HG03060 (cell line): ENCODE results near the gene EVC2.
"Not testable (repeated sequence)": the region's sequence is repeated elsewhere in the genome, so short reads cannot be mapped to it uniquely, and the experiment has no call there.

Source experiments
- ATAC-seq: cut with Tn5 transposase; IDR thresholded peaks from one replicate; pipeline ENCODE4 v1.9.1; 2021; ENCODE audit warnings: low read depth, moderate number of reproducible peaks; ENCODE audit not compliant: unreplicated experiment

The EVC2 gene

DNA sequence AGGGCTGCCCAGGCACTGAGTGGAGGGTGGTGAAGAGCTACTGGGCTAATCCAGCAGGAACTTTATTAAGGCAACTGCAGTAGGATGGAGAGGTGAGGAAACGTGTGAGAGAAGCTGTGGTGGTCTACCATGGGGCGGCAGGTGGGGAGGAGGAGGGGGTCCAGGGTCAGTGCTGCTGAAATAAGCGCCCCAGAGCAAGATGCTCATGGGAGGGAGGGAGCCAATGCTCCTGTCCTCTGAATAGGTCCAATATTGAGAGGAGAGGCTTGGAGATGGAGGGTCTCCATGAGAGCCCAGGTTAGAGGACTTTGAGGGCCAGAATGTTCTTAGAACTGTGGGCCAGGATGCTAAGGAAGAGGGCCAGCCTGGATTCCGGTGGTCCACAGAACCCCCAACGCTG is 37.9 kb upstream of the EVC2 start:
- no peak for ATAC-seq

DNA sequence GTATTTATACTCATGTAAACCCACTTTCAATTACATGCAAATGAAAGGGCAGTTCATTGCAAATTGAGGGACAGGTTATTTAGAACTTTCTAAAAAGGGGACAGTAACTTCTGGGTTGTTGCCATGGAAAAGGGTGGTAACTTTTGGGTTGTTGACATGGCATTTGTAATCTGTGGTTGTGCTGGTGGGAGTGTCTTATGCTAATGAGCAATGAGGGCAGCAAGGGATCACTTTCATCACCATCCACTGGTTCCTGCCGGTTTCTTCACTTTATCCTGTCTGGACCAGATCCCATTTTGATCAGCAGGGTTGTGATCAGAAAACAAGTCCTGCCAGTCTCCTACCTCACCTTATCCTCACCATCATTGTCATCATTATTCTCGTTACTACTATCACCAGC is 34.6 kb upstream of the EVC2 start:
- ATAC-seq = no peak

DNA sequence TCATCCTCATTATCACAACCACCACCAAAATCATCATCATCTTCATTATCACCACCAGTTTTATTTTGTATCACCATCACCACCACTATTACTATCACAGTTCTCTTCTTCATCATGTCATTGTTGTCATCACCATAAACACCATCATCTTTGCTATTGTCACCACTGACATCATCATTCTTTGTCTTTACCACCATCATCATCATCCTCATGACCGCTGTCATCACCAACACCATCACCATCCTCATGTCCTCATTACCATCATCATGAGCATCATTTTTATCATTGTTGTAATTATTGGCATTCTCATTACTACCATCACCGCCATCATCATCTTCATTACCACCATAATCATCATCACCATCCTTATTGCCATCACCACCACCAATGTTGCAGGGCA is 34.0 kb upstream of the EVC2 start:
- ATAC-seq = no peak

DNA sequence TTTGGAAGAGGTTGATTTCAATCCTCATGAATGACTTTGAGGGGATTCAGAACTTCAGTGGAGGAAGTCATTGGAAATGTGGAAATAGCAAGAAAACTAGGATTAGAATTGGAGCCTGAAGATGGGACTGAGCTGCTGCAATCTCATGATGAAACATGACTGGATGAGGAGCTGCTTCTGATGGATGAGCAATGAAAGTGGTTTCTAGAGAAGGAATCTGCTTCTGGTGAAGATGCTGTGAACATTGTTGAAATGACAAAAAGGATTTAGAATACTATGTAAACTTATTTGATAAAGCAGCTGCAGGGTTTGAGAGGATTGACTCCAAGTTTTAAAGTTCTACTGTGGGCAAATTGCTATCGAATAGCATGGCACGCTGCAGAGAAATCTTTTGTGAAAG is 29.7 kb upstream of the EVC2 start:
- ATAC-seq = no peak

DNA sequence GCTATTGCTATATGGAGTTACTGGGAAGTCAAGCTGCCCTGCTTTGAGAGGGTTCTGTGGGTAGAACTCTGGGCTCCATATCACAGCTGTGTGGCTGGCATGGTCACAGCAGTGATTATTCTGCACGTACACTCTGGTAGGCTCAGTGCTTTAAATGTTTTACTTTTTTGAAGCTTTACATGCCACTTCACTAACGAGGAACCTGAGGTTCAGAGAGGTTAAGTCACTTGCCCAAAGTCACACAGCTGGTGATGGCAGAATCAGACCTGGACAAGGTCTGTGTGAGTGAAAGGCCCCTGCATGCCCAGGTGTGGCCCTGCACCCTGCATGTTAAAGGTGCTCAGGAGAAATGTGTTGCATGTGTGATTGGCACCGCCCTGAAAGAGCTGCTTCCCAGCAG is 27.1 kb upstream of the EVC2 start:
- no peak for ATAC-seq

DNA sequence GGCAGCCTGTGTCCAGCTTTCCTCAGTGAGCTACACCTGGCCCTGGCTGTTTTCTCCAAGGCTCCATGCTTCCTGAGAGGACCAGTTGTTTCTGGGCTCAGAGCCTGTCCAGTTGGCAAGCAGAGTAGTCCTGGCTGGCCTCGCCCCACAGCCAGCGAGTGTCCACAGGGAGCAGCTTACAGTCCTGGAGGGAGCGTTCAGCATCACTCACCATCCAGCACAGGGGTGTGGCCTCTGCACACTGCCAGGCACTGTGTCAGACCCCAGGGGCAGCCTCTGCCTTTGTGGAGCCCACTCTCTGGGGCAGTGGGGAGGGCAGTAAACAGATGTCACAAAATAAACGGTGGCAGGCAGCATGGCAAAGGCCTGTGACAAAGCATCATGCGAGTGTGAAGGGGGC is 26.5 kb upstream of the EVC2 start:
- ATAC-seq = no peak

DNA sequence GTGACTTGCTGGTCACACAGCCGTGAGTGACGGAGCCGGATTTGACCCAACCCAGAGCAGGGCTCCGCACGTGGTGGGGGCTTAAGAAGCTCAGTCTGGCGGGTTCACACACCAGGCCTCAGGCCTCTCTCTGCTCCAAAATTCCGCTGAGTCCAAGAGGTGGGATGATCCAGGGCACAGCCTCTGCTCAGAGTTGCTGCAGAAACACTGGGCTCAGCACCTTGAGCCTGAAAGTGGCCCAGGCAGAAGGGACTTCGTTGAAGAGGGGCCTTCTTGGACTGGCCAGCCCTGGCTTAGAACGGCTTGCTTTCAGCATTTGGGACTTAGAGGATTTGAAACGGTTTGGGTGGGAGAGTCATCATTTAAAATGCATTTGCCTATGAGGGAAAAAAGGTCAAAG is 23.8 kb upstream of the EVC2 start:
- no peak for ATAC-seq

DNA sequence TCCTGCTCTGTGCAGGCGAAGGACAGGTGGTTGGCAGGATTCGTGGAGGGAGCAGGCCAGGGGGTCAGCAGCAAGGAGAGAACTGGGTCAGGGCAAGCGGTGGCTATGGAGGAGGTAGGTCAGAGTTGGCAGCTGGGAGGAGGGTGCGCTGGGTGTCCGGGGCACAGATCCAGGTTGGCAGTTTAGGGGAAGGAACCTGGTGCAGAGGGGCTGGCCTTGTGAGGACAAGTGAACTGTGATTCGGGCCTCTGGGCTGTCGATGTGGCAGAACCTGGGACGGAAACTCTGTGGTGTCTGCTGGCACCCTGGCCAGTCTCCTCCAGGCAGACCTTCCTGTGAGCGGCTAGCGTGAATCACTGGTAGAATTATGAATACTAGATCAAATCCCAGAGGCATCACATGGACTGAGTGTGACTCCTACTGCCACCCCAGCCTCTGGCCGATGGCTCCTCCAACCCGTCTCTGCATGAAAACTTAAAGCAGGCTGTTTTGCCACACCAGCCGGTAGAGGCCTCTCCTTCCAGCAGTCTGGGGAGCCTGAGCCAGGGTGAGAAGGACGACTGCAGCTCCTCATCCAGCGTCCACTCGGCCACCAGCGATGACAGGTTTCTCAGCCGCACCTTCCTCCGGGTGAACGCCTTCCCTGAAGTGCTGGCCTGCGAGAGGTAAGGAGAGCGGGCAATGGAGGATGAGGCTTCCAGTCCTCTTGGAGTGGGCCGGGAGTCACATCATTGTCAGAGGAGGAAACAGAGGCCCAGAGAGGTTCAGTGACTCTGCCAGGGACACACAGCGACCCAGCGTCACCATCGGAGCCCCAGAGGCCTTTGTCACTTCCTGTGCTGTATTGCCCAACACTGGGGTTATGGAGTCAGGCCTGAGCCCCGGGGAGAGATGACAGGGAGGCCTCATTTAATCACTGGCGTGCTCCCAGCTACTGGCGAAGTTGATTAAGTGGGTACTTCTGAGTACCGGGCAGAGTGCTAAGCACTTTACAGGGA is 22.9 kb upstream of the EVC2 start:
- ATAC-seq = no peak

DNA sequence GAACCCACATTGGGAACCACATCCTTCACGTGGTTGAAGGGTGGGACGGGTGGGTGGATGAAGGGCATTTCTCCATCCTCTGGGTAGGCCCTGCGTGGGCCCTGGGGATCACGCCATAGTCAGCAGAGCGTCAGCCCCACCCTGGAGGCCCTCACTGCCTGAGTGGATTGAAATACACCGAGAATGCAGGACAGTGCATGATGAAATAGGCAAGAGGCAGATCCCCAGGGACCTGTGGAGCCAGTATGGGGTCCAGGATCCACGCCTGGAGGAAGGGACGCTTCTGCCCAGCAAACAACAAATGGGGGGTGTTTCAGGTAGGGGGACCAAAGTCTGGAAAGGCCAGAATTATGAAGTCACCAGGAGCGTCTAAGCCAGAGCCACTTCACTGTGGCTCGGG is 22.1 kb upstream of the EVC2 start:
- no peak for ATAC-seq

DNA sequence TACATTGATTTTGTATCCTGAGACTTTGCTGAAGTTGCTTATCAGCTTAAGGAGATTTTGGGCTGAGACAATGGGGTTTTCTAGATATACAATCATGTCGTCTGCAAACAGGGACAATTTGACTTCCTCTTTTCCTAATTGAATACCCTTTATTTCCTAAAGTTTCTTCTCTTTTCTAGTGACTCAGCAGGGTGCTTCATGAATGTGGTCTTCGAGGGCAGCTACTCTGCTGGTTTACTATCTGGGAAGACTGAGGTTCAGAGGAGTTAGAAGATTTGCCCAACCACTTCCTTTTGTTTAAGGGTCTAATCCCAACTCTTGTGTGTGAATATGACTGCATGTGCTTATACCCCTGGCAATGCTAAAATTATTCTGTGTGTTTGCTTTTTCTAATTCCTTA is 20.1 kb upstream of the EVC2 start:
- ATAC-seq = not testable (repeated sequence)

DNA sequence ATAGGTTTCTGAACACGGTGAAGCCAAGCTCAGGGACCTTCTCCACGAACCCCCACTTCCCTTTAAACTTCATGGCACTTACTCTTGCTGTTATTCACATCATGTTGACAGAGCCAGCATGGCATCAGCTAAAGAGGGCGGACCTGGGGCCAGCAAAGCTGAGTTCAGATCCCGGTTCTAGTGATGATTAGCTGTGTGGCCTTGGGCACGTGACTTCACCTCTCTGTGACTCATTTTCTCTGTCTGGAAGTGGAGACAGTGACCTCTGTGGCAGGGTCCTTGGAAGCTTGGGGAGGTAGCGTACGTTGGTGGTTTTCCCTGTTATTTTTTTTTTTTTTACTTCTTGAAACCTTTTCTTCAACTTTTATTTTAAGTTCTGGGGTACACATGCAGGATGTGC is 16.0 kb upstream of the EVC2 start:
- no peak for ATAC-seq

DNA sequence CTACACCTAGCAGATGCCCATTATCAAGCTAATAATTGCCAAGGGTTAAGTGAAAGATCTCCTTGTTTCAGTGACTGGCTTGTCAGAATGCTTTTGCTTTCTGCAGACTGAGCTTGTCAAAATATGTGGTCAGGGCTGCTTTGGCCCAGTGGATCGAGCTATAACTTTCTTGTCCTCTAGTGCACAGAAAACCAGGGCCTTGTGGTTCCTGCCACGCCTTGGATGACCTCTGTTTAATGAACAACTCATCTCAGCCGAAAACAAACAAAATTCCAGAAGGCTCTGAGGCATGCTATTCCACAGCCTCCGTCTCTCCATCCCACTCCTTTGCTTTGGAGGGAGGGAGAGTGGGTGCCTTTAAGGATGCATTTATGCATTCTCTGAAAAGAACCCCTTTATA is 14.0 kb upstream of the EVC2 start:
- no peak for ATAC-seq

DNA sequence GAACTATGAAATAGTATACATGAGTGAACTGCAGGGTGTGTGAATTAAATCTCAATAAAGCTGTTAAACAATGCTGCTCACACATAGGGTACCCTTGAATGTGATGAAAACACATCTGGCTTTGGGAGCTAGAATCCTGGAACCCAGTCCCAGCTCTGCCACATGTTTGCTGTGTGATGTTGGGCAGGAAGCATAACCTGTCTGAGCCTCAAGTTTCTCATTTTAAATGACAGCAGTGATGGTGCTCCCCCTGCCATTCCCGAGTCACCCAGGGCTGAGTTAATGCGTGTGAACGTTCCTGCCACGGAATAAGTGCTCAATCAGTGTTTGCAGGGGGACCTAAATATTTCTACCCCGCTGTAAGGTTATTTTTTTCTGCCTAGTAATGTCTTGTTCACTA is 13.6 kb upstream of the EVC2 start:
- no peak for ATAC-seq

DNA sequence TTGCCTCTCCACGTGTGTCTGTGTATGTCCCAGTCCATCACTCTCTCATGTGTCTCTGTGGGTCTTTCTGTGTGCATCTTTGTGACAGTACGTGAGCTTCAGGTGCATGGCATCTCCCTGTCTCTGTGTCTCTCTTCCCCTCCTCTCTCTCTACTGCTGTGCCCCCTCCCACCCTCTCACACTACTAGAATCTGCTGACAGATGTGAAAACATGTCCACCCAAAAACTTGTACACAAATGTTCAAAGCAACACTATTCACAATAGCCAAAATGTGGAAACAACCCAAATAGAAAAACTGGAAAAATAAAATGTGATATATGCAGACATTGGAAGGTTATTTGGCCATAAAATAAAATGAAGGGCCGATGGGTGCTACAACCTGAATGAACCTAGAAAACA is 12.6 kb upstream of the EVC2 start:
- no peak for ATAC-seq

DNA sequence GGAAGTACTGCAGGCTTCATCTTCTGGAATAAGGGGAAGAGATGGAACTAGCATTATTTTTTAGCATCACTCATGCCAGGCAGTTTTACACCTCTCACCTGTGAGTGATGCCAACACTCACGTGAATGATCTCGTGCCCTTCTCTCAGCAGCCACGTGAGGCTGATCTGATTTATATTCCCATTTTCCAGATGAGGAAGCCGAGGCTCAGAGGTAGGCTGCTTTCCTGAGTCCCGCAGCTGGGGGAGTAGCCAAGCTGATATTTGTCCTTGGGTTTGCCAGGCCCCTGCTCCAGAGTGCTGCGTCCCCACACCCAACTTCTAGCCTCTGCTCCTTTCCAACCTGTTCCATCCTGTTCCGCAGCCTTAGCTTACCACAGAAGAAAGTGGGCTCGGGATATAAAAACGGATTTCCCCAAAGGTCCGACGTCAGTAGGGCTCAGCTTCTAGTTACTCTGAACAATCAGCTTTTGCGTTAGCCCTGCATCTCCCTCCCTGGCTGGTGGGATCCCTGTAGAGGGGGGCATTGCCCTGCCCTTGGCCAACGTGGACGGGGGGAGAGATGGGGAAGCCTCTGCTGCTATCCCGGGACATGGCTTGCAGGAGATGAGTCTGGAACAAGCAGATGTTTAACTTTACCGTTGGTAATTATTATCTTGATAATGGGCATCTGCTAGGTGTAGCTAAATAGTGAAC is 11.9 kb upstream of the EVC2 start:
- ATAC-seq = no peak

DNA sequence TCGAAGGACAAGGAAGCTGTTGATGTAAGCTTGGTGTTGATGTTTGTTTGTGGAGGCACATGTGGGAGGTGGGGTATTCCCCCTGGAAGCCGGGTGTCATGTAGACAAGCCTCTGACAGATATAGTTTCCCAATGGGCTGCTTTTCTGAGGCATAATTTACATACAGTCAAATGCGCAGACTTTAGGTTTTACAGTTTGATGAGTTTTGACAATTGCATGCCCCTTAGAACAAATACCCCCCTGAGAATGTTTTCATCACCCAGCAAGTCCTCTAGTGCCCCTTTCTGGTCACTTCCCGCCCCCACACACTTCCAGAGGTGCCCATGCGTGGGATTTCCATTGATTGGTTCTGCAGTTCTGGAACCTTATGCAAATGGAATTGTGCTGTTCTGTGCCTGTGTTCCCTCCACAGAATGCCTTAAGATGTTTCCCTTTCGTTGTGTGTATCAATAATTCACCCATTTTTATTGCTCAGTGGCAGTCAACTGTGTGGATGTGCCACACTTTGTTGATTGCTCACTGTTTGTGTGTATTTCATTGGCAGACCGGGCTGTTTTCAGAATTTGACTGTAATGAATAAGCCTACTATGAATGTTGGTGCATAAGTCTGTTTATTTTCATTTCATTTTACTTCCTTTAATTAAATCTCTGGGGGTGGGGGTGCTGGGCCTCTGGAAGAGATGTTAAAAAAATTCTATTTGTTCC is 11.1 kb upstream of the EVC2 start:
- ATAC-seq = no peak

DNA sequence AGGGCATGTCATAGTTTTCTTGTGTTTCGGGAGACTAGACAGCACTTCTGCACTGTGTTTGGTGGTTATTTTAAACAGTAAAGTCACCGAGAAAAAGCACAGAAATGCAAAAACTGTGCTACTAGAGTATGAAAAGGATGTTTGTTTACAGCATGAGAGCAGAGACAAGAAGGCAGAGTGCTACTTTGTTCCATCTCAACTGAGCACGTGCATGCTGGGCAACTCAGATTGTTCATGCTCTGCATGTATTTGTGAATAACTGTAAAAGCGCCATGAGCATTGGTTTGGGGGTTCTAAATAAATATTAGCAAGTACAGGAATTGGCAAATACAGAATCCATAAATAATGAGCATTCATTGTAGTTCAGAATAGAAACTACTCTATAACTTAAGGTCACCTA is 10.1 kb upstream of the EVC2 start:
- ATAC-seq = no peak

DNA sequence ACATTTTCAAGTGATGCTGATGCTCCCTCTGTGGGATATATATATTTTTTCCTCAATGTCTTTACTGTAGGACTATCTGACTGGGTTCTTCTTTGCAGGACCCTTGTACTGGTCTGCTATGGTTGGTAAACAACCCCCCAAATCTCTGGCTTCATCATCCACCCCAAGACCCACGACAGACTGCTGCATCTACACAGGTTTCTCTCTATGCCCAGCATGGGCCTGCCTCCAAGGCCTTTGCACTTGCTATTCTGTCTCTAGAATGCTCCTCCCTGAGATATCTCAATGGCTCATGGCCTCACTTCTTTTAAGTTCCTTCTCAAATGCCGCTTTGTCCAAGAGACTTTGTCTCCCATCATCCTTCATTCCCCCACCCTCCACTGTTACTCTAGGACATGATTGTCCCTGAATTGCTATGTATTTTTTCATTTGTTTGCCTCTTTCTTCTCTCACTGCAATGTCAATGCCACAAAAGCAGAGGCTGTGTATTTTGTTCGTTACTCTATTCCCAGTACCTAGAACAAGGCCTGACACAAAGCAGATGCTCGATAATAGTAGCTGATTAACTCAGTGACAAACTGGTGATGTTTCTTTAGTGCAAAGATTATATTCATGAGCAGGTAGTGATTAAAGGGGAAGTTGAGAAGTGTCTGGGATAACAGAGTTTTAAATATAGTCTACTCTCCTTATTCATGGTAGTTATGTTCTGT is 9.2 kb upstream of the EVC2 start:
- no peak for ATAC-seq

DNA sequence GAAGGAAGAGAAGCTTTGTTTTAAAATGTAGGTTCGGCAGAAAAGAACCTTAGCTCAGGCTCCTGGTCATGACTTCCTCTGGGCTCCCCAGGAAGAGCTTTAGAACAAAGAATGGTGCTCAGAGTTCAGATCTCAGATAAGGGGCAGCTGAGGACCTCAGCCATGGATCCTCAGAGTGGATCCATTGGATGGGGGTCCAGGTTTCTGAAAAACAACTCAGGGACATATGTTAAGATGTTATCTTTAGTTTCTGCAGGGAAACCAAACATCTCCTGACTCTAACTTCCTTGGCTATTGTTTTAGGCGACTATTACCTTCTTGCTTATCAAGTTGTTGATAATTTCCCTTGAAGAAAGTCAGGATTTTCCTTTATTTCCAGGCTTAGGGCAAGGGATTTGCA is 8.0 kb upstream of the EVC2 start:
- no peak for ATAC-seq

DNA sequence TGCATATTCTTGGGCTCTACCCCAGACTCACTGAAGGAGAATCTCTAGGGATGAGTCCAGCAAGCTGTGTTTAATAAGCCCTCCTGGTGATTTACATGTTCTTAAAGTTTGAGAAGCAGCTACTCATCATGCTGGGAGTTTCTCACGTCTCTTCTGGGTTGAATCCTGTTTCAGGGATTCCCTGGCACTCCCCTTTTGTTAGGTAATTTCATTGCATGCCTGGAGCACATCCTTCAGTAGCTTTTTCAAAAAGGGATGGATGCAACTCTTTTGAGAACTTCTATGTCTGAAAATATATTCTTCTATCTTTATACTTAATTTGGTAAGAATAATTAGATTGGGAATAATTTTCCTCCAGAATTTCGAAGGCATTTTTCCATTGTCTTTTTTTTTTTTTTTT is 7.0 kb upstream of the EVC2 start:
- no peak for ATAC-seq

DNA sequence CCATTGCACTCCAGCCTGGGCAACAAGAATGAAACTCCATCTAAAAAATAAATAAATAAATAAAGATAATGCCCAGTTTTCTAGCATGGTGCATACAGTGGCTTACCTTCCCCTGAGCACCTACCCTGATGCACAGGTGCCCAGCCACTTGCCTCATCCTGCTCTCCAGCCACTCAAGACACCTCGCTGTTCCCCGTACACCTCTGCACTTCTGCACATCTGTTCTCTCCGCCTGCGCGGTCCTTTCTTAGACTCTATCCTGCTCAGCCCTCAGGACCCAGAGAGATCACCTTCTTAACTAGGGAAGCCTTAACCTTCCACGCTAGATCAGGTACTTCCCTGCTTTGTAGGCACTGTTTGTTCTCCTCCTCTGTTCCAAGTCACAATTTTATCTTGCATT is 5.5 kb upstream of the EVC2 start:
- no peak for ATAC-seq
